Gastroesophageal sphincter (tissue), 3 donors: Measurements from ENCODE around the gene SCAF4.

ENCODE experiments used
- POLR2A ChIP-seq, 2 donors: fragments of 450-650 bp; IDR thresholded peaks; one replicate each; pipeline ENCODE4 v1.6.1; 2017; ENCODE audit warnings: antibody characterized with exemption in 2 of 2, mild to moderate bottlenecking in 2 of 2, moderate library complexity in 1 of 2
- TF ChIP-seq, protein P1 (sequence below), 4 experiments: fragments of 200-600 bp in 2 of 4; fragments of 450-650 bp in 2 of 4; sonication (generic) in 1 of 4; IDR thresholded peaks; one replicate each; pipeline ENCODE4 v1.5.1; 2017 to 2019; ENCODE audit warnings: antibody characterized with exemption in 4 of 4, mild to moderate bottlenecking in 2 of 4, moderate library complexity in 2 of 4

DNA sequence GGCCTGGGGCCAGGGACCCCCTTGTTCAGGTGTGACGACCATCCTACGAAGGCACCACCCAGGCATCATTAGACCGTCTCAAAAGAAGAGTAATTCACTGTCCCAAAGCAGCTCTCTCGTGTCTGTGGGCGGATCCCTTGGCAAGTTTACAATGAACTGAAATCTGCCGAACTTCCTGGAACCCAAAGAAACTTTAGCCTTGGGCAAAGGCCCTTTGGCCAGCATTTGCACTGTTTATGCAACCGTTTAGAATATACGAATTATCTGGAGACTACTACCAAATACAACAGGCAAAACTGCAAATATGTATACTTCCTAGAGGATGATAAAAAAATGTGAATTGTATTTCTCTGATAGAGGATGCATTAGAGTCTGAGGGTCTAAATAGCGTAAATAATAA lies 73.9 kb downstream of the SCAF4 start:
- TF ChIP-seq, protein P1, sequence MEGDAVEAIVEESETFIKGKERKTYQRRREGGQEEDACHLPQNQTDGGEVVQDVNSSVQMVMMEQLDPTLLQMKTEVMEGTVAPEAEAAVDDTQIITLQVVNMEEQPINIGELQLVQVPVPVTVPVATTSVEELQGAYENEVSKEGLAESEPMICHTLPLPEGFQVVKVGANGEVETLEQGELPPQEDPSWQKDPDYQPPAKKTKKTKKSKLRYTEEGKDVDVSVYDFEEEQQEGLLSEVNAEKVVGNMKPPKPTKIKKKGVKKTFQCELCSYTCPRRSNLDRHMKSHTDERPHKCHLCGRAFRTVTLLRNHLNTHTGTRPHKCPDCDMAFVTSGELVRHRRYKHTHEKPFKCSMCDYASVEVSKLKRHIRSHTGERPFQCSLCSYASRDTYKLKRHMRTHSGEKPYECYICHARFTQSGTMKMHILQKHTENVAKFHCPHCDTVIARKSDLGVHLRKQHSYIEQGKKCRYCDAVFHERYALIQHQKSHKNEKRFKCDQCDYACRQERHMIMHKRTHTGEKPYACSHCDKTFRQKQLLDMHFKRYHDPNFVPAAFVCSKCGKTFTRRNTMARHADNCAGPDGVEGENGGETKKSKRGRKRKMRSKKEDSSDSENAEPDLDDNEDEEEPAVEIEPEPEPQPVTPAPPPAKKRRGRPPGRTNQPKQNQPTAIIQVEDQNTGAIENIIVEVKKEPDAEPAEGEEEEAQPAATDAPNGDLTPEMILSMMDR (IDR thresholded peaks at IDR 0.05), result no peak
- TF ChIP-seq POLR2A (IDR thresholded peaks at IDR 0.05), result no peak
